Measurements from ENCODE around the gene AZIN2.

AZIN2 gene

GRCh38 chr1:33148615-33149014 lies 67.7 kb downstream of the AZIN2 start:
- FAIRE-seq, result no peak
- no peak for DNase-seq (ENCODE audit: insufficient read length, low spot score)

- no peak for FAIRE-seq
- no peak for DNase-seq (ENCODE audit: insufficient read length, low spot score)
Observed at GRCh38 chr1:33149453-33150190, 68.7 kb downstream of the AZIN2 start.

GRCh38 chr1:33150522-33150921 lies 69.6 kb downstream of the AZIN2 start:
- FAIRE-seq, result no peak
- DNase-seq (ENCODE audit: insufficient read length, low spot score), result no peak

- FAIRE-seq, result no peak
- no peak for DNase-seq (ENCODE audit: insufficient read length, low spot score)
Observed at GRCh38 chr1:33151116-33151515, 70.2 kb downstream of the AZIN2 start.

GRCh38 chr1:33152685-33153432 lies 71.9 kb downstream of the AZIN2 start:
- DNase-seq (ENCODE audit: insufficient read length, low spot score), result no peak
- FAIRE-seq, result peak; percentile 46

- DNase-seq (ENCODE audit: insufficient read length, low spot score) (no peak), FAIRE-seq (no peak)
Observed at GRCh38 chr1:33153650-33154049, 72.7 kb downstream of the AZIN2 start.

GRCh38 chr1:33155877-33156538 lies 75.1 kb downstream of the AZIN2 start:
- DNase-seq (ENCODE audit: insufficient read length, low spot score) (no peak), FAIRE-seq (no peak)

- DNase-seq (ENCODE audit: insufficient read length, low spot score) (no peak), FAIRE-seq (no peak)
Observed at GRCh38 chr1:33157131-33157530, 76.2 kb downstream of the AZIN2 start.

- DNase-seq (ENCODE audit: insufficient read length, low spot score) (no peak), FAIRE-seq (no peak)
Observed at GRCh38 chr1:33158366-33158765, 77.4 kb downstream of the AZIN2 start.

GRCh38 chr1:33159577-33159976 lies 78.6 kb downstream of the AZIN2 start:
- no peak for FAIRE-seq
- DNase-seq (ENCODE audit: insufficient read length, low spot score), result no peak

GRCh38 chr1:33161061-33161681 lies 80.2 kb downstream of the AZIN2 start:
- FAIRE-seq (no peak), DNase-seq (ENCODE audit: insufficient read length, low spot score) (no peak)

GRCh38 chr1:33162141-33162540 lies 81.2 kb downstream of the AZIN2 start:
- no peak for FAIRE-seq
- no peak for DNase-seq (ENCODE audit: insufficient read length, low spot score)

- DNase-seq (ENCODE audit: insufficient read length, low spot score), result peak; percentile 82
- FAIRE-seq, result peak; percentile 26
Observed at GRCh38 chr1:33163621-33164519, 82.9 kb downstream of the AZIN2 start.

GRCh38 chr1:33165209-33165608 lies 84.3 kb downstream of the AZIN2 start:
- no peak for DNase-seq (ENCODE audit: insufficient read length, low spot score)
- no peak for FAIRE-seq

GRCh38 chr1:33165809-33166208 lies 84.9 kb downstream of the AZIN2 start:
- DNase-seq (ENCODE audit: insufficient read length, low spot score) (no peak), FAIRE-seq (no peak)

GRCh38 chr1:33167650-33168447 lies 86.9 kb downstream of the AZIN2 start:
- FAIRE-seq, result no peak
- no peak for DNase-seq (ENCODE audit: insufficient read length, low spot score)

GRCh38 chr1:33168556-33169289 lies 87.8 kb downstream of the AZIN2 start:
- no peak for FAIRE-seq
- DNase-seq (ENCODE audit: insufficient read length, low spot score), result no peak

- DNase-seq (ENCODE audit: insufficient read length, low spot score) (no peak), FAIRE-seq (no peak)
Observed at GRCh38 chr1:33169290-33170055, 88.5 kb downstream of the AZIN2 start.
